MG63 (cell line): ENCODE results near the gene ANKH. TPM values are rescaled to one million over a fixed set of nuclear protein-coding genes. Genes with fewer than 3 reads are reported as not detected.

Experiments used
- DNase-seq: peaks from one replicate; pipeline ENCODE4 v3.0.0-alpha.2; 2020
- H3K27me3 ChIP-seq: fragments of 250-450 bp; sonication (Bioruptor Pico); 2 replicates; pipeline ENCODE4 v1.5.1; 2020; ENCODE audit warnings: mild to moderate bottlenecking, moderate library complexity
- H3K36me3 ChIP-seq: fragments of 250-450 bp; sonication (Bioruptor Pico); 2 replicates; pipeline ENCODE4 v1.5.1; 2020; ENCODE audit warnings: mild to moderate bottlenecking, moderate library complexity
- H3K4me3 ChIP-seq: fragments of 250-450 bp; sonication (Bioruptor Pico); 2 replicates; pipeline ENCODE4 v1.5.1; 2020; ENCODE audit warnings: mild to moderate bottlenecking, moderate library complexity
- H3K9me3 ChIP-seq: fragments of 250-450 bp; sonication (Bioruptor Pico); 2 replicates; pipeline ENCODE4 v1.5.1; 2020; ENCODE audit warnings: mild to moderate bottlenecking, moderate library complexity
- total RNA-seq: library from RNA; depleted of rRNA; stranded (reverse); fragments of >200 nt; shearing (Covaris generic); gene quantifications from 2 replicates; pipeline ENCODE4 v1.2.3, GENCODE V29; 2014; ENCODE audit warnings: low replicate concordance; rRNA removed

The ANKH gene
- total RNA-seq, 1 experiment from 2014 or later, result 28.9 TPM

GRCh38 chr5:14659821-14660607 is 211.6 kb downstream of the ANKH start:
- no peak overlapping the region for H3K4me3 ChIP-seq
- no peaks in the 10 kb centered on the region for H3K27me3 ChIP-seq
- H3K36me3 ChIP-seq, result no peaks in the 10 kb centered on the region
- DNase-seq, result peak; percentile 83
- H3K9me3 ChIP-seq, result no peaks in the 10 kb centered on the region

DNA sequence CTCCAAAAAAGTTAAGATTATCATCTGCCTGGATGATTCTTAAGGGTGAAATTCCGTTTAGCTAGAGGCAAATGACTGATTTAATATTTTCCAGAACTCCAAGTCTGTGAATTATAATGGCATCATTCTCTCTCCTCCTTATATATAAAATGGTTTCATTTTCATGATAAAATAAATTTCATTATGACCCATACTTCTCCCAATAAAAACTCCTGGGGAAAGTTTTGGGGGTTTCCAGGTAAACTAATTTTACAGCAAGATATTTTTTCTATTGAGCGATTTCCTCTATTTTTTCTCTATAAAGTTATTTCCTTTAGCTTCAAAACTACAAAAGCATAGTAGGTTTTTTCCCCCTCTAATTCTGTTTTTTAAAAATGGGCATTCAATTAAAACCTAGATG is 214.7 kb downstream of the ANKH start:
- Histone ChIP-seq H3K9me3 (no peaks in the 10 kb centered on the region), H3K27me3 (peaks cover 9% of the 10 kb centered on the region), H3K36me3 (no peaks in the 10 kb centered on the region), H3K4me3 (no peak overlapping the region)
- DNase-seq, result no peak

DNA sequence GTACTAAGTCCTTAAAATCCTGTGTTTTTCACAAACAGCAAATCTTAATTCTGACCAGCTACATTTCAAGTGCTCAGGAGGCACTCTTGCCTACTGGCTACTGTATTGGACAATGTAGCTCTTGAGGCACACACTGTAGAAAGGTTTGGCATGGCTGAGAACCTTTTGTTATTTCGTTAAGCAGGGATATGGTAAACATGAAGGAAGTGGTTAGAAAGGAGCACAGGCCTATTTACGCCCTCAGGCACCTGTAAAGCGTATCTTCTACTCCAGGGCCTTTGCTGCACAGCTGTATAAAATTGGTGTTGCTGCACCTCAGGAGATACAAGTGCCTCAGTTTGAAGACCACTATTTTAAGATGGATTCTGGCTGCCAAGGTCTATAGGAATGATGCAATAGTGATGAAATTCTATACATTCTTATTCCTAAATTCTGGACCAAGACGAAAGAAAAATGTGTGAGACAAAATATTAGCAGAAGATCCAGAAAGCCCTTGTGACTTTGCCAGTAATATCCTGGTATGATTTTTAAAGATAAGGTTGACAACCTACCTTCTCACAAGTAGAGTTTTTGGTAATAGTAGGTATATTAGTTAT is 216.3 kb downstream of the ANKH start:
- Histone ChIP-seq H3K27me3 (peaks cover 15% of the 10 kb centered on the region), H3K4me3 (no peak overlapping the region), H3K9me3 (no peaks in the 10 kb centered on the region), H3K36me3 (no peaks in the 10 kb centered on the region)
- DNase-seq, result no peak

Other genes with a start within 250 kb of the ANKH start
- gene OTULIN, start 207.1 kb downstream of the ANKH start, total RNA-seq, result 19.1 and 71.5 TPM in 2 replicates